Hepatocyte (in vitro differentiated cells): ENCODE results near the gene MLC1. TPM values are rescaled to one million over a fixed set of nuclear protein-coding genes. Genes with fewer than 3 reads are reported as not detected.

Experiments used
- DNase-seq: peaks from one replicate; pipeline ENCODE4 v3.0.0-alpha.2; 2016; ENCODE audit warnings: low spot score
- H2AFZ ChIP-seq: fragments of 200-600 bp; sonication (generic); 2 replicates; pipeline ENCODE4 v1.6.0; 2016; ENCODE audit warnings: antibody characterized with exemption, mild to moderate bottlenecking
- H3K27ac ChIP-seq: fragments of 200-600 bp; sonication (generic); 2 replicates; pipeline ENCODE4 v1.5.1; 2016; ENCODE audit warnings: mild to moderate bottlenecking
- H3K27me3 ChIP-seq: fragments of 200-600 bp; sonication (generic); 2 replicates; pipeline ENCODE4 v1.6.1; 2016
- H3K36me3 ChIP-seq: fragments of 200-600 bp; sonication (generic); replicated peaks from 2 replicates; pipeline ENCODE4 v1.5.1; 2016; ENCODE audit warnings: low read depth; ENCODE audit not compliant: insufficient read depth
- H3K4me1 ChIP-seq: fragments of 200-600 bp; sonication (generic); 2 replicates; pipeline ENCODE4 v1.5.1; 2016; ENCODE audit warnings: mild to moderate bottlenecking, moderate library complexity; ENCODE audit not compliant: insufficient read depth
- H3K4me2 ChIP-seq: fragments of 200-600 bp; sonication (generic); 2 replicates; pipeline ENCODE4 v1.6.0; 2016
- H3K4me3 ChIP-seq: fragments of 200-600 bp; sonication (generic); 2 replicates; pipeline ENCODE4 v1.5.1; 2016; ENCODE audit warnings: mild to moderate bottlenecking
- H3K79me2 ChIP-seq: fragments of 200-600 bp; sonication (generic); 2 replicates; pipeline ENCODE4 v1.6.0; 2017; ENCODE audit warnings: mild to moderate bottlenecking
- H3K9me2 ChIP-seq: fragments of 200-600 bp; sonication (generic); replicated peaks from 2 replicates; pipeline ENCODE4 v1.6.0; 2017; ENCODE audit warnings: mild to moderate bottlenecking; ENCODE audit not compliant: insufficient read depth
- H3K9me3 ChIP-seq: fragments of 200-600 bp; sonication (generic); 2 replicates; pipeline ENCODE4 v1.5.1; 2016; ENCODE audit warnings: low read depth, mild to moderate bottlenecking
- H4K20me1 ChIP-seq: fragments of 200-600 bp; sonication (generic); 2 replicates; pipeline ENCODE4 v1.6.0; 2016; ENCODE audit warnings: mild to moderate bottlenecking; ENCODE audit not compliant: insufficient read depth, poor library complexity, severe bottlenecking
- EZH2 ChIP-seq: fragments of 200-600 bp; sonication (generic); IDR thresholded peaks from 2 replicates; pipeline ENCODE4 v1.6.1; 2016; ENCODE audit warnings: antibody characterized with exemption, mild to moderate bottlenecking, borderline replicate concordance
- EZH2phosphoT487 ChIP-seq: fragments of 200-600 bp; sonication (generic); IDR thresholded peaks from one replicate; pipeline ENCODE4 v1.6.1; 2018; ENCODE audit warnings: antibody characterized with exemption, mild to moderate bottlenecking, low read depth, moderate library complexity; ENCODE audit not compliant: unreplicated experiment, severe bottlenecking
- WGBS: methylation state at CpG from one replicate; pipeline ENCODE4 v1.1.6; 2016; ENCODE audit warnings: low lambda C conversion rate; ENCODE audit errors: missing lambda C conversion rate; 5-methylcytosine and 5-hydroxymethylcytosine counted together
- polyA plus RNA-seq: library from polyadenylated mRNA; unstranded; fragments of >200 nt; fragmentation: Nextera tagmentation; extraction: Ambion mirVana; gene quantifications from 2 replicates; pipeline ENCODE4 v1.2.1, GENCODE V29; 2016
- total RNA-seq: library from RNA; depleted of rRNA; stranded (reverse); fragments of >200 nt; gene quantifications from 2 replicates; pipeline ENCODE4 v1.2.3, GENCODE V29; 2014
- TF ChIP-seq, protein P1 (sequence below): fragments of 200-600 bp; sonication (generic); IDR thresholded peaks from 2 replicates; pipeline ENCODE4 v1.5.1; 2016; ENCODE audit warnings: antibody characterized with exemption, mild to moderate bottlenecking; ENCODE audit not compliant: poor library complexity

The MLC1 gene
- total and polyA plus RNA-seq, 2 experiments from 2014 or later: 3.3 to 8.2 TPM

DNA sequence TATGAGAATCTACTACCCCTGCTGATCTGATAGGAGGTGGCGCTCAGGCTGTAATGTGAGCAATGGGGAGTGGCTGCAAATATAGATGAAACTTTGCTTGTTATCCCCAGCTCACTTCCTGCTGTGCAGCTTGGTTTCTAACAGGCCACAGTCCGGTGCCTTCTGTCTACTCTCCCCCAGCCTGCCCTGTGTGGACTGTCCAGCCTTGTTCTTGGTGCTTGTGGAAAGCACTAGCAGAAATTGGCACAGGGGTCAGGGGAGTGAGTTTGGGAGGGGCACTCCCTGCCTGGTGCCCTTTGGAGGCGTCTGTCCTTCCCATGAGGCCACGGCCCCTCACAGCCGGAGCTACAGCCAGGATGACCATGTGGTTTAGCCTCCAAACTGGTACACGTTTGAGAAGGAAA lies 18.9 kb upstream of the MLC1 start:
- Histone ChIP-seq H2AFZ (no peak overlapping the region), H3K4me3 (no peak overlapping the region), H3K27ac (no peak overlapping the region), H3K4me2 (no peak overlapping the region), H3K27me3 (no peaks in the 10 kb centered on the region), H3K36me3 (no peaks in the 10 kb centered on the region), H3K79me2 (no peaks in the 10 kb centered on the region), H4K20me1 (no peaks in the 10 kb centered on the region), H3K4me1 (peaks cover 5% of the 10 kb centered on the region), H3K9me3 (no peaks in the 10 kb centered on the region), H3K9me2 (no peaks in the 10 kb centered on the region)
- 81% methylated on average over 6 of the region's 6 CpGs for WGBS
- no peak for DNase-seq
- TF ChIP-seq, protein P1, sequence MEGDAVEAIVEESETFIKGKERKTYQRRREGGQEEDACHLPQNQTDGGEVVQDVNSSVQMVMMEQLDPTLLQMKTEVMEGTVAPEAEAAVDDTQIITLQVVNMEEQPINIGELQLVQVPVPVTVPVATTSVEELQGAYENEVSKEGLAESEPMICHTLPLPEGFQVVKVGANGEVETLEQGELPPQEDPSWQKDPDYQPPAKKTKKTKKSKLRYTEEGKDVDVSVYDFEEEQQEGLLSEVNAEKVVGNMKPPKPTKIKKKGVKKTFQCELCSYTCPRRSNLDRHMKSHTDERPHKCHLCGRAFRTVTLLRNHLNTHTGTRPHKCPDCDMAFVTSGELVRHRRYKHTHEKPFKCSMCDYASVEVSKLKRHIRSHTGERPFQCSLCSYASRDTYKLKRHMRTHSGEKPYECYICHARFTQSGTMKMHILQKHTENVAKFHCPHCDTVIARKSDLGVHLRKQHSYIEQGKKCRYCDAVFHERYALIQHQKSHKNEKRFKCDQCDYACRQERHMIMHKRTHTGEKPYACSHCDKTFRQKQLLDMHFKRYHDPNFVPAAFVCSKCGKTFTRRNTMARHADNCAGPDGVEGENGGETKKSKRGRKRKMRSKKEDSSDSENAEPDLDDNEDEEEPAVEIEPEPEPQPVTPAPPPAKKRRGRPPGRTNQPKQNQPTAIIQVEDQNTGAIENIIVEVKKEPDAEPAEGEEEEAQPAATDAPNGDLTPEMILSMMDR: no peak
- TF ChIP-seq EZH2phosphoT487: no peak
- TF ChIP-seq EZH2: no peak

DNA sequence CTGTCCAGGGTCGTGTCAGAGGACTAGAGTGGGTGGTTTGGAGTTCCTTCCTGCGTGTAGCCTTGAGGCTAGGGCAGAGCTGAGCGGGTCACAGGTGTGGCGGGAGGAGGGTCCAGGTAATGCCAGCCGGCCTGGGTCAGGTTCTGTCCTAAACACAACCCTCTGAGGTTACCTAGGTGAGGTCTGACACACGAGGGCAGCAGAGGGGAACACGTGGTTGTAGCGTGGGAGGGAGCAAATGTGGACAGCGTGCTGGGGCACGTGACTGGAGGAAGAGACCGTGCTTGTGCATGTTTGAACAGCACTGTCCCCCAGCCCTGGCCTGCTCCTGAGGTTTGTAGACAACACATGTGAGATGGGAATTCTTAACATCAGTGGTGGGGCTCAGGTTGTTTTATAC lies 17.7 kb upstream of the MLC1 start:
- no peak for DNase-seq
- Histone ChIP-seq H3K4me2 (no peak overlapping the region), H4K20me1 (no peaks in the 10 kb centered on the region), H3K4me3 (no peak overlapping the region), H3K79me2 (no peaks in the 10 kb centered on the region), H3K9me3 (no peaks in the 10 kb centered on the region), H3K27ac (no peak overlapping the region), H2AFZ (no peak overlapping the region), H3K4me1 (peaks cover 5% of the 10 kb centered on the region), H3K9me2 (no peaks in the 10 kb centered on the region), H3K36me3 (no peaks in the 10 kb centered on the region), H3K27me3 (no peaks in the 10 kb centered on the region)
- WGBS: 73% methylated on average over 11 of the region's 11 CpGs
- TF ChIP-seq EZH2 (no peak), EZH2phosphoT487 (no peak)
- TF ChIP-seq, protein P1: no peak

DNA sequence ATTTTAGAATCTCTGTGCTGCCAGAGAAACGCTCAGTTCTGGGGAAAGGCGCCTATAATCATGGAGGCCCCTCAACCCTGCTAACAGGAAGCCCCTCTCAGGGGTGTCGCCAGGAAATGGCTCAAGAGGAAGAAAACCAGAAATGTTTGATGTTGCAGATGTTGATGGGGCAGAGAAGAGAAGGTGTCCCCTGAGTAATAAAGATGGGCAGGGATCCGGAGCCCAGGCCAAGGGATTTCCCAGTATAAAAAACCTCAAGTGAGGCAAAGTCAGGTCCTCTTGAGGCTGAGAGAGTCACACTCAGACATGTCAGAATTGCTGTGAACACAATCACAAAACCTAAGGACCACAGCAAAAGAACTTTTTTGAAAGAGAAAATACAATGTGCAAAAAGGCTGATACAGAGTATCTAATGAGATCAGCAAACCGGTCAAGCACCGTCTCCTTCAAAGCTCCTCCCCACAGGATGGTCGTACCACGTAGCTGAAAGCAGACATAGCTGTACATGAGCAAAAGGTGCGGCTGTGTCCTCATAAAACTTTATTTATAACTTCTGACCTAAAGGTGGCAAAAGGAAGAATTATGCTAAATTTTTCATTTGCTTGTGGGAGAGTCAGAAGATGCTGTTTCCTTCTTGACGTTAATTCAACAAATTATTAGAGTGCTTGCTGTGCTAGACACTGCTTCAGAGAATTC lies 16.8 kb upstream of the MLC1 start:
- TF ChIP-seq EZH2 (no peak), EZH2phosphoT487 (no peak)
- TF ChIP-seq, protein P1: no peak
- Histone ChIP-seq H3K4me3 (no peak overlapping the region), H3K9me3 (no peaks in the 10 kb centered on the region), H3K27ac (no peak overlapping the region), H2AFZ (no peak overlapping the region), H3K79me2 (no peaks in the 10 kb centered on the region), H3K27me3 (no peaks in the 10 kb centered on the region), H3K4me1 (peaks cover 5% of the 10 kb centered on the region), H3K9me2 (no peaks in the 10 kb centered on the region), H3K36me3 (no peaks in the 10 kb centered on the region), H4K20me1 (no peaks in the 10 kb centered on the region), H3K4me2 (no peak overlapping the region)
- DNase-seq: no peak
- 88% methylated on average over 10 of the region's 10 CpGs for WGBS
